OCI-LY1 (cell line): ENCODE data around the gene GARRE1.
"Not testable (repeated sequence)": the region's sequence is repeated elsewhere in the genome, so short reads cannot be mapped to it uniquely, and the experiment has no call there.

Experiments
- H2AFZ ChIP-seq: fragments of 200-600 bp; sonication (generic), shearing (Covaris generic); 2 replicates; pipeline ENCODE4 v1.6.0; 2014; ENCODE audit warnings: antibody characterized with exemption, mild to moderate bottlenecking, low read length
- H3F3A ChIP-seq: fragments of 200-600 bp; sonication (generic), shearing (Covaris generic); 2 replicates; pipeline ENCODE4 v1.6.0; 2014; ENCODE audit warnings: mild to moderate bottlenecking, antibody characterized with exemption, low read length, moderate library complexity; ENCODE audit not compliant: insufficient read depth
- H3K27ac ChIP-seq: fragments of 200-600 bp; sonication (generic); 2 replicates; pipeline ENCODE4 v1.5.1; 2014; ENCODE audit warnings: low read length, mixed run types, mild to moderate bottlenecking, low read depth; ENCODE audit not compliant: poor library complexity, severe bottlenecking
- H3K27me3 ChIP-seq: fragments of 200-600 bp; sonication (generic); 2 replicates; pipeline ENCODE4 v1.6.0; 2014; ENCODE audit warnings: antibody characterized with exemption, mild to moderate bottlenecking, low read length, moderate library complexity; ENCODE audit not compliant: insufficient read depth
- H3K36me3 ChIP-seq: fragments of 200-600 bp; sonication (generic); 2 replicates; pipeline ENCODE4 v1.6.1; 2014; ENCODE audit warnings: mild to moderate bottlenecking, antibody characterized with exemption, low read length, moderate library complexity, mixed read lengths; ENCODE audit not compliant: insufficient read depth
- H3K4me1 ChIP-seq: fragments of 200-600 bp; sonication (generic); 2 replicates; pipeline ENCODE4 v1.5.1; 2014; ENCODE audit warnings: mild to moderate bottlenecking, low read length, moderate library complexity; ENCODE audit not compliant: insufficient read depth, severe bottlenecking
- H3K4me2 ChIP-seq: fragments of 200-600 bp; sonication (generic), shearing (Covaris generic); 2 replicates; pipeline ENCODE4 v1.6.1; 2014; ENCODE audit warnings: low read length
- H3K4me3 ChIP-seq: fragments of 200-600 bp; sonication (generic); 2 replicates; pipeline ENCODE4 v1.5.1; 2014; ENCODE audit warnings: low read length, low read depth, mild to moderate bottlenecking, mixed read lengths; ENCODE audit not compliant: poor library complexity, severe bottlenecking
- H3K79me2 ChIP-seq: fragments of 200-600 bp; shearing (Covaris generic); 2 replicates; pipeline ENCODE4 v1.6.1; 2016; ENCODE audit warnings: mixed run types, low read length, mixed read lengths; ENCODE audit not compliant: insufficient read depth
- H3K9ac ChIP-seq: fragments of 200-600 bp; sonication (generic), shearing (Covaris generic); 2 replicates; pipeline ENCODE4 v1.6.1; 2014; ENCODE audit warnings: mild to moderate bottlenecking, low read length, mixed read lengths
- H3K9me2 ChIP-seq: fragments of 200-600 bp; sonication (generic), shearing (Covaris generic); 2 replicates; pipeline ENCODE4 v1.6.1; 2014; ENCODE audit warnings: low read depth, mild to moderate bottlenecking, low read length, mixed read lengths
- H3K9me3 ChIP-seq: fragments of 200-600 bp; shearing (Covaris generic); 2 replicates; pipeline ENCODE4 v1.6.1; 2014; ENCODE audit warnings: low read length, mixed read lengths
- H4K20me1 ChIP-seq: fragments of 200-600 bp; sonication (generic), shearing (Covaris generic); 2 replicates; pipeline ENCODE4 v1.6.0; 2016; ENCODE audit warnings: mild to moderate bottlenecking, low read length; ENCODE audit not compliant: insufficient read depth
- EZH2 ChIP-seq: fragments of 200-600 bp; sonication (generic), shearing (Covaris generic); IDR thresholded peaks from 2 replicates; pipeline ENCODE4 v1.8.0; 2017; ENCODE audit warnings: borderline replicate concordance, mixed run types, mild to moderate bottlenecking, antibody characterized with exemption, low read length, moderate library complexity, mixed read lengths
- TF ChIP-seq, protein P1 (sequence below): fragments of 200-600 bp; sonication (generic), shearing (Covaris generic); IDR thresholded peaks from 2 replicates; pipeline ENCODE4 v1.5.1; 2017; ENCODE audit warnings: mild to moderate bottlenecking, antibody characterized with exemption, low read length, moderate library complexity, mixed read lengths

GARRE1 gene

DNA sequence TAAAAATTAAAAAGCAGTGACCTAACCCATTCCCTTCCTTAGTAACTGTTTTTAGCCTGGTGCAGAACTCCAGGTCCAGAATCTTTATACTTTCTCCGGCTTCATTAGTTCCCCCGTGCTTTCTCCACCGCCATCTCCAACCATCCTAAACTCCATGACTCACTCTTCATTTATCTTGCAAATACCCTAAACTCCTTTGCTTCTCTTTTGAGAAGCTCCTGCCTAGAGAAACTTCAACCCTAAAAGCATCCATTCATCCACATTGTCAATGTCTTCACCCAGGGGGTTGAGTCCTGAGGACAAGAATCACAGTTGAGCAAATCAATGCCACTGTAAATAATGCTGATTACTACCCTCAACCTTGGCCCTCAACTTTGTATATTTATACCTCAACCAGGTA lies 17.1 kb upstream of the GARRE1 start:
- Histone ChIP-seq H3K4me2 (no peak overlapping the region), H3K79me2 (no peaks in the 10 kb centered on the region), H2AFZ (no peak overlapping the region), H3K9me2 (no peaks in the 10 kb centered on the region), H3K9ac (no peak overlapping the region), H3F3A (no peaks in the 10 kb centered on the region), H3K36me3 (no peaks in the 10 kb centered on the region), H3K4me1 (no peaks in the 10 kb centered on the region), H3K4me3 (no peak overlapping the region), H3K9me3 (no peaks in the 10 kb centered on the region), H4K20me1 (no peaks in the 10 kb centered on the region), H3K27me3 (no peaks in the 10 kb centered on the region), H3K27ac (no peak overlapping the region)
- no peak for TF ChIP-seq EZH2
- TF ChIP-seq, protein P1, sequence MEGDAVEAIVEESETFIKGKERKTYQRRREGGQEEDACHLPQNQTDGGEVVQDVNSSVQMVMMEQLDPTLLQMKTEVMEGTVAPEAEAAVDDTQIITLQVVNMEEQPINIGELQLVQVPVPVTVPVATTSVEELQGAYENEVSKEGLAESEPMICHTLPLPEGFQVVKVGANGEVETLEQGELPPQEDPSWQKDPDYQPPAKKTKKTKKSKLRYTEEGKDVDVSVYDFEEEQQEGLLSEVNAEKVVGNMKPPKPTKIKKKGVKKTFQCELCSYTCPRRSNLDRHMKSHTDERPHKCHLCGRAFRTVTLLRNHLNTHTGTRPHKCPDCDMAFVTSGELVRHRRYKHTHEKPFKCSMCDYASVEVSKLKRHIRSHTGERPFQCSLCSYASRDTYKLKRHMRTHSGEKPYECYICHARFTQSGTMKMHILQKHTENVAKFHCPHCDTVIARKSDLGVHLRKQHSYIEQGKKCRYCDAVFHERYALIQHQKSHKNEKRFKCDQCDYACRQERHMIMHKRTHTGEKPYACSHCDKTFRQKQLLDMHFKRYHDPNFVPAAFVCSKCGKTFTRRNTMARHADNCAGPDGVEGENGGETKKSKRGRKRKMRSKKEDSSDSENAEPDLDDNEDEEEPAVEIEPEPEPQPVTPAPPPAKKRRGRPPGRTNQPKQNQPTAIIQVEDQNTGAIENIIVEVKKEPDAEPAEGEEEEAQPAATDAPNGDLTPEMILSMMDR, result no peak

DNA sequence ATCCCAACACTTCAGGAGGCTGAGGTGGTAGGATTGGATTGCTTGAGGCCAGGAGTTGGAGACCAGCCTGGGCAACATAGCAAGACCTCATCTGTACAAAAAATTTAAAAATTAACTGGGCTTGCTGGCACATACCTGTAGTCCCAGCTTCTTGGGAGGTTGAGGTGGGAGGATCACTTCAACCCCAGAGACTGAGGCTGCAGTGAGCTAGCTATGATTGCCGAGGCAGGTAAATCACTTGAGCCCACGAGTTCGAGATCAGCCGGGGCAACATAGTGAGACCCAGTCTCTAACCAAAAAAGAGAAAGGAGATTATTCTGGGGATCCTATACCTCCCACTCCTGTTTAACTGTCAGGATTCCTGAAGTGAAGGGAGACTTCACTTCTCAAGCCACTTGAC lies 16.4 kb upstream of the GARRE1 start:
- no peaks in the 10 kb centered on the region for H3K9me2 ChIP-seq
- H4K20me1 ChIP-seq, result no peaks in the 10 kb centered on the region
- H3K9me3 ChIP-seq, result no peaks in the 10 kb centered on the region
- TF ChIP-seq, protein P1, result no peak
- TF ChIP-seq EZH2, result no peak
- no peak overlapping the region for H3K4me2 ChIP-seq
- no peaks in the 10 kb centered on the region for H3K79me2 ChIP-seq
- no peak overlapping the region for H3K4me3 ChIP-seq
- no peaks in the 10 kb centered on the region for H3K4me1 ChIP-seq
- H3F3A ChIP-seq, result no peaks in the 10 kb centered on the region
- no peak overlapping the region for H3K9ac ChIP-seq
- H3K27ac ChIP-seq, result no peak overlapping the region
- H2AFZ ChIP-seq, result no peak overlapping the region
- H3K27me3 ChIP-seq, result no peaks in the 10 kb centered on the region
- H3K36me3 ChIP-seq, result no peaks in the 10 kb centered on the region

DNA sequence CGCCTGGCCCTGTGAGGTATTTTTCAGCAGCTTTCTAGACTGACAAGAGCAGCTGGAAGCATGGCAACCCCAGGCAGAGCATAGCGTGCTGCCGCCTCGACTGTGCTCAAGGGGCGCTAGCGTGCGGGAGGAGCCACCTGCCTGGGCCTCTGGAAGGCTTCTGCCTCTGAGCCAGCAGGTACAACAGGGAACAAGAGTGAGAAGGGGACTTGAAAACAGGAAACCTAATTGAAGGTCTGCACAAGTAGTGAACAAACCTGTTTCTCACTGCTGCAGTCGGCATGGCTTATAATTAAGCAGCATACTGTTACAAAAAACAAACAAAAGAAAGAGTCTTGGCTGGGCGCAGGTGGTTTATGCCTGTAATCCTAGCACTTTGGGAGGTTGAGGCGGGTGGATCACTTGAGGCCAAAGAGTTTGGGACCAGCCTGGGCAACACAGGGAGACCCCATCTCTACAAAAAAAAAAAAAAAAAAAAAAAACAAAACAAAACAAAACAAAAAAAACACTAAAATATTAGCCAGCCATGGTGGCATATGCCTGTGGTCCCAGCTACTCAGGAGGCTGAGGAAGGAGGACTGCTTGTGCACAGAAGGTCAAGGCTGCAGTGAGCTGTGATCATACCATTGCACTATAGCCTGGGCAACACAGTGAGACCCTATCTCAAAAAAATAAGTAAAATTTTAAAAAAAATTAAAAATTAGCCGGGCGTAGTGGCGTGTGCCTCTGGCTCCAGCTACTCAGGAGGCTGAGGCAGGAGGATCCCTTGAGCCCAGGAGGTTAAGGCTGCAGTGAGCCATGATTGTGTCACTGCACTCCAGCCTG lies 12.6 kb upstream of the GARRE1 start:
- Histone ChIP-seq H3K4me2 (no peak overlapping the region), H3K79me2 (no peaks in the 10 kb centered on the region), H3K9me3 (no peaks in the 10 kb centered on the region), H3F3A (no peaks in the 10 kb centered on the region), H4K20me1 (no peaks in the 10 kb centered on the region), H3K4me1 (no peaks in the 10 kb centered on the region), H2AFZ (no peak overlapping the region), H3K27ac (no peak overlapping the region), H3K27me3 (no peaks in the 10 kb centered on the region), H3K9me2 (no peaks in the 10 kb centered on the region), H3K9ac (no peak overlapping the region), H3K4me3 (no peak overlapping the region), H3K36me3 (no peaks in the 10 kb centered on the region)
- TF ChIP-seq EZH2, result no peak
- TF ChIP-seq, protein P1, result peak; percentile 86

DNA sequence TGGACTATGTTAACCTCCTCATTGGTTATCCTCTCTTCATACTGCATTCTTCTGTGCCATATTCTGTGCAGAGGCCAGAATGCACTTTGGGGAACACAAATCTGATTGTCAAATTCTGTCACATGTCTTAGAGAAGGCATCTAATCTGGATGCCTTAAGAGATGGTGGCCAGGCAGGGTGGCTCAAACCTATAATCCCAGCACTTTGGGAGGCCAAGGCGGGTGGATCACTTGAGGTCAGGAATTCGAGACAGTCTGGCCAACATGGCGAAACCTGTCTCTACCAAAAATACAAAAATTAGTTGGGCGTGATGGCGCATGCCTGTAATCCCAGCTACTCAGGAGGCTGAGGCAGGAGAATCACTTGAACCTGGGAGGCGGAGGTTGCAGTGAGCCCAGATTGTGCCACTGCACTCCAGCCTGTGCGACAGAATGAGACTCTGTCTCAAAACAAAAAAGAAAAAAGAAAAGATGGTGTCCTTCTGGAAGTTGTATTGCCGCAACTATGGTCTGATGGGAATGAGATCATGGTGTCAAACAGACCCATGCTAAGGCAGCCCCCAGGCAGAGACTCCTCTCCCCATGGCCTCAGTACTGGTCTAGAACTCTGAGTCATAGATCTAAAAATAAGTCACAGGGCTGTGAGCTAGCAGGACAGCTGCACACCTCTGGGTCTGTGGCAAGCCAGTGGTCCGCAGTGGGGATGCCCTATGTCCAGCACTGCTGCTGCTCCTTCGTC lies 11.0 kb upstream of the GARRE1 start:
- not testable (repeated sequence) for H3K79me2 ChIP-seq, H3K4me2 ChIP-seq, H4K20me1 ChIP-seq, H3K4me3 ChIP-seq, H3K9me3 ChIP-seq, H3K9me2 ChIP-seq, H3K4me1 ChIP-seq, H3K27ac ChIP-seq, H2AFZ ChIP-seq, H3F3A ChIP-seq, H3K36me3 ChIP-seq, H3K9ac ChIP-seq, H3K27me3 ChIP-seq
